ENCODE measurements around the gene UGT1A10. TPM values are rescaled to one million over a fixed set of nuclear protein-coding genes. Genes with fewer than 3 reads are reported as not detected.

The UGT1A10 gene
- total RNA-seq, result not detected in 2 replicates

DNA sequence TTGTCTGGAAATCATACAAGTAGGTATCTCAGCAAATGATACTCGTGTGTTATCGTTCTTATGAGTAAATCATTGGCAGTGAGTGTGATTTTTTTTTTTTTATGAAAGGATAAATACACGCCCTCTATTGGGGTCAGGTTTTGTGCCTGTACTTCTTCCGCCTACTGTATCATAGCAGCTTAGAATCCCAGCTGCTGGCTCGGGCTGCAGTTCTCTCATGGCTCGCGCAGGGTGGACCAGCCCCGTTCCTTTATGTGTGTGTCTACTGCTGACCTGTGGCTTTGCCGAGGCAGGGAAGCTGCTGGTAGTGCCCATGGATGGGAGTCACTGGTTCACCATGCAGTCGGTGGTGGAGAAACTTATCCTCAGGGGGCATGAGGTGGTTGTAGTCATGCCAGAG lies at the start of gene UGT1A10:
Gene UGT1A10, plus strand, starts transcription at position 143 of the 400 bp plus-strand sequence. Its CDS starts 75 bp downstream, at position 218.

DNA sequence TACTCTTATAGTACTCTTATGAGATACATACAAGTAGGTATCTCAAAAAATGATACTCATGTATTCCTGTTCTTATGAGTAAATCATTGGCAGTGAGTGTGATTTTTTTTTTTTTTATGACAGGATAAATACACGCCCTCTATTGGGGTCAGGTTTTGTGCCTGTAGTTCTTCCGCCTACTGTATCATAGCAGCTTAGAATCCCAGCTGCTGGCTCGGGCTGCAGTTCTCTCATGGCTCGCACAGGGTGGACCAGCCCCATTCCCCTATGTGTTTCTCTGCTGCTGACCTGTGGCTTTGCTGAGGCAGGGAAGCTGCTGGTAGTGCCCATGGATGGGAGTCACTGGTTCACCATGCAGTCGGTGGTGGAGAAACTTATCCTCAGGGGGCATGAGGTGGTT lies 18.8 kb upstream of the UGT1A10 start, which contains the start of gene UGT1A8:
Gene UGT1A8, plus strand, starts transcription at position 158 of the 400 bp plus-strand sequence. Its CDS starts 75 bp downstream, at position 233.

DNA sequence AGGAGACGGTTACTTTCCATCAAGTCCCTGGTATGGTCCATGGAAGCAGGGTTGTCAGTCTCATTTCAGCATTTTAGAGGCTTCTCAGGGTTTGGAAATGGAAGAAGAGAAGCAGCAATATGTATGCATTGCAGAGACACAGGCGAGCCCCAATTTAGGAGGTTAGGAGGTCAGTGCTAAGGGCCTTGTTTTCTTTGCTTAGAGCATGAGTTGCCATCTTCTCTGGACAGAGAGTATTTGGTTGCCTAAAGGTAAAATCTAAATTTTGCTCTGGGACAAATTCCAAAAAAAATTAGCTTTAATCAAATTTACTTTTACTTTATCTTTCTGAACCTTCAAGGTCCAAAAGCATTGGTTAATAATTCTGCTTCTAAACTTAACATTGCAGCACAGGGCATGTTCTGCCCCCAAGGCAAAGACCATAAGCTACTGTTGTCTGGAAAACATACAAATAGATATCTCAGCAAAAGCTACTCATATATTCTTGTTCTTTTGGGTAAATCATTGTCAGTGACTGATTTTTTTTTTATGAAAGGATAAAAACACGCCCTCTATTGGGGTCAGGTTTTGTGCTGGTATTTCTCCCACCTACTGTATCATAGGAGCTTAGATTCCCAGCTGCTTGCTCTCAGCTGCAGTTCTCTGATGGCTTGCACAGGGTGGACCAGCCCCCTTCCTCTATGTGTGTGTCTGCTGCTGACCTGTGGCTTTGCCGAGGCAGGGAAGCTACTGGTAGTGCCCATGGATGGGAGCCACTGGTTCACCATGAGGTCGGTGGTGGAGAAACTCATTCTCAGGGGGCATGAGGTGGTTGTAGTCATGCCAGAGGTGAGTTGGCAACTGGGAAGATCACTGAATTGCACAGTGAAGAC lies 35.3 kb downstream of the UGT1A10 start, which contains the start of gene UGT1A9:
Gene UGT1A9, plus strand, starts transcription at position 609 of the 872 bp plus-strand sequence. Its CDS starts 37 bp downstream, at position 646.

DNA sequence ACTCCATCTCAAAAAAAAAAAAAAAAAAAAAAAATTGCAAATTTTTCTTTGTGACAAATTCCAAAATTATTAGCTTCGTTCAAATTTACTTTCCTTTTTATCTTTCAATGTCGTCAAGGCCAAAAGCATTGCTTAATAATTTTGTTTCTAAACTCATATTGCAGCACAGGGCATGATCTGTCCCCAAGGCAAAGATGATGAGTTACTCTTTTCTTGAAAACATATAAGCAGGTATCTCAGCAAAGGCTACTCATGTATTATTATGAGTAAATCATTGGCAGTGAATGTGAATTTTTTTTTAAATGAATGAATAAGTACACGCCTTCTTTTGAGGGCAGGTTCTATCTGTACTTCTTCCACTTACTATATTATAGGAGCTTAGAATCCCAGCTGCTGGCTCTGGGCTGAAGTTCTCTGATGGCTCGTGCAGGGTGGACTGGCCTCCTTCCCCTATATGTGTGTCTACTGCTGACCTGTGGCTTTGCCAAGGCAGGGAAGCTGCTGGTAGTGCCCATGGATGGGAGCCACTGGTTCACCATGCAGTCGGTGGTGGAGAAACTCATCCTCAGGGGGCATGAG lies 45.4 kb downstream of the UGT1A10 start, which contains the start of gene UGT1A7:
Gene UGT1A7, plus strand, starts transcription at position 381 of the 579 bp plus-strand sequence. Its CDS starts 37 bp downstream, at position 418.

DNA sequence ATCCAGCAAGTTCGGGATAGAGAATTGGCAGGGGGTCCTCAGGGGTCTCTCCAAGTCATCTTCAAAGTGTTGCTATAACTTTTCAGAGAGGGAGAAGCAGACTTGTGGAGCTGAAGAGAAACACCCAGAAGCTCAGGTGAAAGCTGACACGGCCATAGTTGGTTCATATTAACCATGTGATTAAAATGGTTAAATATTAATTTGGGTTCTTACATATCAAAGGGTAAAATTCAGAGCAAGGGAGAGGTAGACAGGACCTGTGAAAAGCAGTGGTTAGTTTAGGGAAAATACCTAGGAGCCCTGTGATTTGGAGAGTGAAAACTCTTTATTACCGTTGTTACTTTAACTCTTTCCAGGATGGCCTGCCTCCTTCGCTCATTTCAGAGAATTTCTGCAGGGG lies 56.4 kb downstream of the UGT1A10 start, which contains the start of gene UGT1A6:
Gene UGT1A6, plus strand, starts transcription at position 243 of the 400 bp plus-strand sequence. Its CDS starts 115 bp downstream, at position 358.

DNA sequence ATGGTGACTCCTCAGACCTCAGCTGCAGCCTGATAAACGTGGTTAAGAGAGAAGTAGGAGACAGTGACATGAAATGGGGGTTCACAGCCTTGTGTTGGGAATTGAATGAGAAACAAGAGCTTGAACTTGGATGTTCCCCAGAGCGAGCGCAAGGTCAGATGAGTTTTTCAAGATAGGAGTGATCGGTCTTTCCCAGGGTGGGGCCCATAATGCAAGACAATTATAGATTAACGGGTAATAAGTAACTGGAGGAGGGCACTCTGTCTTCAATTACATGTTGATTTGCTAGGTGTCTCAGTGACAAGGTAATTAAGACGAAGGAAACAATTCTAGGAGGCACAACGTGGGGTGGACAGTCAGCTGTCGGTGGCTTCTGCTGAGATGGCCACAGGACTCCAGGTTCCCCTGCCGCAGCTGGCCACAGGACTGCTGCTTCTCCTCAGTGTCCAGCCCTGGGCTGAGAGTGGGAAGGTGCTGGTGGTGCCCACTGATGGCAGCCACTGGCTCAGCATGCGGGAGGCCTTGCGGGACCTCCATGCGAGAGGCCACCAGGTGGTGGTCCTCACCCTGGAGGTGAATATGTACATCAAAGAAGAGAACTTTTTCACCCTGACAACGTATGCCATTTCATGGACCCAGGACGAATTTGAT lies 76.5 kb downstream of the UGT1A10 start, which contains the start of gene UGT1A5:
Gene UGT1A5, plus strand, starts transcription at position 297 of the 651 bp plus-strand sequence. Its CDS starts 85 bp downstream, at position 382.

DNA sequence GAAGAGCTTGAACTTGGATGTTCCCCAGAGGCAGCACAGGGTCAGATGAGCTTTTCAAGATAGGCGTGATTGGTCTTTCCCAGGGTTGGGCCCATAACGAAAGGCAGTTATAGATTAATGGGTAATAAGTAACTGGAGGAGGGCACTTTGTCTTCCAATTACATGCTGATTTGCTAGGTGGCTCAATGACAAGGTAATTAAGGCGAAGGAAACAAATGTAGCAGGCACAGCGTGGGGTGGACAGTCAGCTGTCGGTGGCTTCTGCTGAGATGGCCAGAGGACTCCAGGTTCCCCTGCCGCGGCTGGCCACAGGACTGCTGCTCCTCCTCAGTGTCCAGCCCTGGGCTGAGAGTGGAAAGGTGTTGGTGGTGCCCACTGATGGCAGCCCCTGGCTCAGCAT lies 82.3 kb downstream of the UGT1A10 start, which contains the start of gene UGT1A4:
Gene UGT1A4, plus strand, starts transcription at position 185 of the 400 bp plus-strand sequence. Its CDS starts 85 bp downstream, at position 270.

DNA sequence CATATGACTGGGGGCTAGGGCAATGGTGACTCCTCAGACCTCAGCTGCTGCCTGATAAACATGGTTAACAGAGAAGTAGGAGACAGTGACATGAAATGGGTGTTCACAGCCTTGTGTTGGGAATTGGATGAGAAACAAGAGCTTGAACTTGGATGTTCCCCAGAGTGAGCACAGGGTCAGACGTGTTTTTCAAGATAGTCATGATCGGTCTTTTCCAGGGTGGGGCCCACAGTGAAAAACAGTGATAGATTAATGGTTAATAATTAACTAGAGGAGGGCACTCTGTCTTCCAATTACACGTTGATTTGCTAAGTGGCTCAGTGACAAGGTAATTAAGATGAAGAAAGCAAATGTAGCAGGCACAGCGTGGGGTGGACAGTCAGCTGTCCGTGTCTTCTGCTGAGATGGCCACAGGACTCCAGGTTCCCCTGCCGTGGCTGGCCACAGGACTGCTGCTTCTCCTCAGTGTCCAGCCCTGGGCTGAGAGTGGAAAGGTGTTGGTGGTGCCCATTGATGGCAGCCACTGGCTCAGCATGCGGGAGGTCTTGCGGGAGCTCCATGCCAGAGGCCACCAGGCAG lies 92.6 kb downstream of the UGT1A10 start, which contains the start of gene UGT1A3:
Gene UGT1A3, plus strand, starts transcription at position 320 of the 579 bp plus-strand sequence. Its CDS starts 85 bp downstream, at position 405.

DNA sequence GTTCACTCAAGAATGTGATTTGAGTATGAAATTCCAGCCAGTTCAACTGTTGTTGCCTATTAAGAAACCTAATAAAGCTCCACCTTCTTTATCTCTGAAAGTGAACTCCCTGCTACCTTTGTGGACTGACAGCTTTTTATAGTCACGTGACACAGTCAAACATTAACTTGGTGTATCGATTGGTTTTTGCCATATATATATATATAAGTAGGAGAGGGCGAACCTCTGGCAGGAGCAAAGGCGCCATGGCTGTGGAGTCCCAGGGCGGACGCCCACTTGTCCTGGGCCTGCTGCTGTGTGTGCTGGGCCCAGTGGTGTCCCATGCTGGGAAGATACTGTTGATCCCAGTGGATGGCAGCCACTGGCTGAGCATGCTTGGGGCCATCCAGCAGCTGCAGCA lies 123.8 kb downstream of the UGT1A10 start, which contains the start of gene UGT1A1:
Gene UGT1A1, plus strand, starts transcription at position 228 of the 400 bp plus-strand sequence. Its CDS starts 18 bp downstream, at position 246.

DNA sequence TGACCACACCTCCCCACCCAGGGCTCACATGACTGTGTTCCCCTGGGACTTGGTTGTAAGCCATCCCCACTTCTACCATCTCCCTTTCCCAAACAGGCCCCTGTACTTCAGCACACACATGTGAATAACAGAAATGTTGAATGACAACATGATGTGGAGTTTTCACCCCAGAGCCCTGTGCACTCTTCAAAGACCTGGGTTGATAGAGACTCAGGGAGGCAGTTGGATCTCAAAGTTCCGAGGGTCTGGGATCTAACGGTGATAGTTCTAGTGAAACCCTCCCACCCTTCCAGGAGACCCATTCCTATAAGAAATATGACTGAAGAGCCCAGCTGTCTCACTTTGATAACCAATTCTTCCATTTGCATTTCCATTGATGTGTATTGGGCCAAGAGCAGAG lies 141.8 kb downstream of the UGT1A10 start, which contains the start of gene MROH2A:
Gene MROH2A, plus strand, starts transcription at position 301 of the 400 bp plus-strand sequence. CDS start 1,029 bp downstream, outside the sequence.

Other genes starting within 250 kb of the UGT1A10 start
- 15.3 and 29.8 TPM in 2 replicates for gene USP40, start 69.7 kb upstream of the UGT1A10 start, total RNA-seq
- not detected in 2 replicates for gene UGT1A8, start 18.8 kb upstream of the UGT1A10 start, total RNA-seq
- gene UGT1A9, start 35.5 kb downstream of the UGT1A10 start, total RNA-seq, result 0.15 TPM in 1 of 2 replicates, not detected in the other
- not detected in 2 replicates for gene UGT1A7, start 45.5 kb downstream of the UGT1A10 start, total RNA-seq
- gene UGT1A6, start 56.4 kb downstream of the UGT1A10 start, total RNA-seq, result not detected in 2 replicates
- not detected in 2 replicates for gene UGT1A5, start 76.5 kb downstream of the UGT1A10 start, total RNA-seq
- not detected in 2 replicates for gene UGT1A4, start 82.3 kb downstream of the UGT1A10 start, total RNA-seq
- gene UGT1A3, start 92.6 kb downstream of the UGT1A10 start, total RNA-seq, result not detected in 2 replicates
- gene UGT1A1, start 123.8 kb downstream of the UGT1A10 start, total RNA-seq, result not detected in 2 replicates
- gene MROH2A, start 141.9 kb downstream of the UGT1A10 start, total RNA-seq, result not detected in 2 replicates
- gene HJURP, start 218.1 kb downstream of the UGT1A10 start, total RNA-seq, result 23.1 and 26.0 TPM in 2 replicates

All from epithelial cell of umbilical artery (primary cell).